Measurements from ENCODE around the gene CD300LD. TPM values are rescaled to one million over a fixed set of nuclear protein-coding genes. Genes with fewer than 3 reads are reported as not detected.

The CD300LD gene
- polyA plus RNA-seq, 1 experiment: not detected

GRCh38 chr17:74550602-74551001 is 41.5 kb downstream of the CD300LD start:
- ChIA-PET POLR2A (no interaction called here), CTCF (no interaction called here)
- TF ChIP-seq CTCF (IDR thresholded peaks at IDR 0.05; ENCODE audit: low read depth, low read length): no peak
- no peak overlapping the region for H3K27ac ChIP-seq (ENCODE audit: low read depth, low read length)
- H3K27me3 ChIP-seq (ENCODE audit: control insufficient read depth, insufficient read depth, low read length): peaks cover 2% of the 10 kb centered on the region
- DNase-seq (ENCODE audit: low read depth, low spot score): no peak
- no peak overlapping the region for H3K4me3 ChIP-seq (ENCODE audit: low read depth, low read length)
- H3K9me3 ChIP-seq (ENCODE audit: control insufficient read depth, insufficient read depth, low read length): peaks cover 3% of the 10 kb centered on the region; the same call in 1 of the 2 replicates

DNA sequence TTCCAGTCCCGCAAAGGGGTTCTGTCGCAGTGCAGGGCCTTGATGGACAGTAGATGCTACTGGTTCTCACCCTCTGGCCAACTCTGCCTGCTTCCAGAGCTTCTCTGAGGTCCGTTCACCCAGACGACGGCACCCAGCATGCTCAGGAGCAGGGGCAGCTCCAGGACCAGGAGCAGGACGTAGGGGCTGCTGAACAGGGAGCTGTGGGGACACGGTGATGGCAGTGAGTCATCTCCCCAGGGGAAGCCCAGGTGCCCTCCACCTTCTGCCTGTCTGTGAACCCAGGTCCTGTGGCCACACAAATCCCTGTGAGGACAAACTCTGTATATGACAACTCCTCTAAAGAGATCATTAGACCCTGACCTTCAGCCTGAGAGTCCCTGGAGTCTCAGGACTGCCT is 42.7 kb downstream of the CD300LD start:
- Histone ChIP-seq H3K4me3 (ENCODE audit: low read depth, low read length) (no peak overlapping the region), H3K27me3 (ENCODE audit: control insufficient read depth, insufficient read depth, low read length) (peaks cover 2% of the 10 kb centered on the region), H3K27ac (ENCODE audit: low read depth, low read length) (no peak overlapping the region), H3K9me3 (ENCODE audit: control insufficient read depth, insufficient read depth, low read length) (peaks cover 3% of the 10 kb centered on the region; the same call in 1 of the 2 replicates)
- TF ChIP-seq CTCF (IDR thresholded peaks at IDR 0.05; ENCODE audit: low read depth, low read length): no peak
- ChIA-PET POLR2A (no interaction called here), CTCF (no interaction called here)
- no peak for DNase-seq (ENCODE audit: low read depth, low spot score)

GRCh38 chr17:74547736-74548135 is 44.3 kb downstream of the CD300LD start:
- no peak overlapping the region for H3K4me3 ChIP-seq (ENCODE audit: low read depth, low read length)

DNA sequence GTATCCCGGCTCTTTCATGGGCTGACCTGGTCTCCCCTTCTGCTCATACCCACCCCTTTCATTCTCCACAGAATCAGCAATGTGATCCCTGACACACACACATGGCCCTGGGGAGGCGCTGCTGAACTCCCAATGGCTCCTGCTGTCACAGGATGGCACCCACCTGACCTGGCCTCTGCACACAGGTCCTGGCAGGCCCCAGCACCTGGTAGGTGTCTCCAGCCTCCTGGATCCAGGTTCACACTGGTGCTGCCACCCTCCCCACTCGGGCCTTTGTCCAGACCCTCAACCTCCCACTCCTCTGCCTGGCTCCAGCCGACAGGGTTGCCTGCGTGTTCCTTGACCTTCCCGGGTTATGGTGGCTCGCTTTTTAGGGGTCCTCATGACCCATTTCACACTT is 44.8 kb downstream of the CD300LD start:
- ChIA-PET POLR2A (no interaction called here), CTCF (no interaction called here)
- no peak for TF ChIP-seq CTCF (IDR thresholded peaks at IDR 0.05; ENCODE audit: low read depth, low read length)
- H3K4me3 ChIP-seq (ENCODE audit: low read depth, low read length): no peak overlapping the region
- no peak overlapping the region for H3K27ac ChIP-seq (ENCODE audit: low read depth, low read length)
- H3K9me3 ChIP-seq (ENCODE audit: control insufficient read depth, insufficient read depth, low read length): peaks cover 3% of the 10 kb centered on the region; the same call in 1 of the 2 replicates
- H3K27me3 ChIP-seq (ENCODE audit: control insufficient read depth, insufficient read depth, low read length): no peaks in the 10 kb centered on the region
- DNase-seq (ENCODE audit: low read depth, low spot score): no peak

More at GRCh38 chr17:74547736-74548135, 44.3 kb downstream of the CD300LD start:
- H3K27me3 ChIP-seq (ENCODE audit: control insufficient read depth, insufficient read depth, low read length): no peaks in the 10 kb centered on the region
- no peak overlapping the region for H3K27ac ChIP-seq (ENCODE audit: low read depth, low read length)
- POLR2A ChIA-PET: no interaction called here
- DNase-seq (ENCODE audit: low read depth, low spot score): no peak
- H3K9me3 ChIP-seq (ENCODE audit: control insufficient read depth, insufficient read depth, low read length): peaks cover 3% of the 10 kb centered on the region; the same call in 1 of the 2 replicates
- TF ChIP-seq CTCF (IDR thresholded peaks at IDR 0.05; ENCODE audit: low read depth, low read length): no peak
- CTCF ChIA-PET: no interaction called here

DNA sequence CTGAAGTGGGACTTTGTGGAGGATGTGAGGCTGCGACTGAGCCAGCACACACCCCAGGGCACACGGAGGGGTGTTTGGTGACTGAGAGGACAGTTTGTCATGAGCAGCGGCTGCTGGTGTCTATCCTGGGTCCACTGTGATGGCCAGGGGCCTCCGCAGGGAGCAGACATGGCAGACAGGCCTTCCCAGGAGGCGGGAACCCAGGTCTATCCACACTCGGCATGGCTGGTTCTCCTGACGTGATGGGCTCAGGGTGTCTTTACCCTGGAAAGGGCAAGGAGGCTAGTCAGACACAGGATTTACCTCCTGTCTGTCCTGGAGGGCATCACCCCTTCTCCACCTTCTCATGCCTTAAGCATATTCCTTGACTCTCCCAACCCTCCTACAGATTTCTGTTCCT is 45.5 kb downstream of the CD300LD start:
- H3K9me3 ChIP-seq (ENCODE audit: control insufficient read depth, insufficient read depth, low read length): peaks cover 3% of the 10 kb centered on the region; the same call in 1 of the 2 replicates
- no peak overlapping the region for H3K27ac ChIP-seq (ENCODE audit: low read depth, low read length)
- TF ChIP-seq CTCF (IDR thresholded peaks at IDR 0.05; ENCODE audit: low read depth, low read length): no peak
- ChIA-PET POLR2A (no interaction called here), CTCF (no interaction called here)
- H3K27me3 ChIP-seq (ENCODE audit: control insufficient read depth, insufficient read depth, low read length): no peaks in the 10 kb centered on the region
- H3K4me3 ChIP-seq (ENCODE audit: low read depth, low read length): no peak overlapping the region
- DNase-seq (ENCODE audit: low read depth, low spot score): no peak

All from AG04450 (cell line).